H9 (cell line): ENCODE results near the gene IDUA. TPM values are rescaled to one million over a fixed set of nuclear protein-coding genes. Genes with fewer than 3 reads are reported as not detected.

Experiments
- DNase-seq: peaks from one replicate; pipeline ENCODE4 v3.0.0-alpha.2; 2017
- H2AFZ ChIP-seq: one replicate; pipeline ENCODE4 v1.6.1; 2013; ENCODE audit warnings: mild to moderate bottlenecking, low read length, control low read depth, moderate library complexity
- H2AK5ac ChIP-seq: 2 replicates; pipeline ENCODE4 v1.6.1; 2013; ENCODE audit warnings: low read length, control low read depth, mixed read lengths; ENCODE audit not compliant: insufficient read length
- H2BK120ac ChIP-seq: one replicate; pipeline ENCODE4 v1.6.1; 2013; ENCODE audit warnings: low read depth, mild to moderate bottlenecking, low read length, control low read depth, inconsistent platforms; ENCODE audit not compliant: poor library complexity, severe bottlenecking
- H2BK12ac ChIP-seq: 2 replicates; pipeline ENCODE4 v1.6.1; 2013; ENCODE audit warnings: low read length, control low read depth, mixed read lengths, low read depth; ENCODE audit not compliant: insufficient read length
- H2BK15ac ChIP-seq: 2 replicates; pipeline ENCODE4 v1.6.1; 2013; ENCODE audit warnings: low read depth, low read length, control low read depth
- H2BK20ac ChIP-seq: one replicate; pipeline ENCODE4 v1.6.1; 2013; ENCODE audit warnings: low read depth, mild to moderate bottlenecking, low read length, control low read depth, inconsistent platforms; ENCODE audit not compliant: poor library complexity, severe bottlenecking
- H2BK5ac ChIP-seq: 2 replicates; pipeline ENCODE4 v1.6.1; 2013; ENCODE audit warnings: low read length, control low read depth, mixed read lengths; ENCODE audit not compliant: insufficient read length
- H3K14ac ChIP-seq: 2 replicates; pipeline ENCODE4 v1.6.1; 2013; ENCODE audit warnings: low read length, control low read depth; ENCODE audit not compliant: insufficient read depth
- H3K18ac ChIP-seq: 2 replicates; pipeline ENCODE4 v1.6.1; 2013; ENCODE audit warnings: low read depth, mild to moderate bottlenecking, mixed read lengths, low read length, control low read depth; ENCODE audit not compliant: insufficient read length
- H3K23ac ChIP-seq: 2 replicates; pipeline ENCODE4 v1.6.1; 2013; ENCODE audit warnings: low read length, control low read depth, mixed read lengths, low read depth; ENCODE audit not compliant: insufficient read length
- H3K23me2 ChIP-seq: 2 replicates; pipeline ENCODE4 v1.6.1; 2013; ENCODE audit warnings: low read depth, mild to moderate bottlenecking, mixed read lengths, low read length, control low read depth; ENCODE audit not compliant: insufficient read length, poor library complexity, severe bottlenecking
- H3K27ac ChIP-seq: 2 replicates; pipeline ENCODE4 v1.5.1; 2013; ENCODE audit warnings: low read length, control low read depth, mixed read lengths, low read depth; ENCODE audit not compliant: insufficient read length
- H3K27me3 ChIP-seq: 2 replicates; pipeline ENCODE4 v1.6.1; 2013; ENCODE audit warnings: low read length, control low read depth, inconsistent platforms; ENCODE audit not compliant: insufficient read depth
- H3K4ac ChIP-seq: 2 replicates; pipeline ENCODE4 v1.6.1; 2013; ENCODE audit warnings: low read depth, mild to moderate bottlenecking, control low read depth, inconsistent platforms, low read length, moderate library complexity
- H3K4me1 ChIP-seq: 2 replicates; pipeline ENCODE4 v1.6.1; 2013; ENCODE audit warnings: low read length, control low read depth, inconsistent platforms; ENCODE audit not compliant: insufficient read depth
- H3K4me2 ChIP-seq: 2 replicates; pipeline ENCODE4 v1.6.1; 2013; ENCODE audit warnings: low read length, control low read depth, mixed read lengths; ENCODE audit not compliant: insufficient read length, insufficient read depth
- H3K56ac ChIP-seq: 2 replicates; pipeline ENCODE4 v1.6.1; 2013; ENCODE audit warnings: low read depth, mild to moderate bottlenecking, mixed read lengths, low read length, control low read depth; ENCODE audit not compliant: insufficient read length
- H3K79me1 ChIP-seq: 2 replicates; pipeline ENCODE4 v1.6.1; 2013; ENCODE audit warnings: low read depth, mild to moderate bottlenecking, moderate library complexity, low read length, control low read depth, inconsistent platforms; ENCODE audit not compliant: insufficient read depth, poor library complexity, severe bottlenecking
- H3K79me2 ChIP-seq: 2 replicates; pipeline ENCODE4 v1.6.1; 2013; ENCODE audit warnings: low read length, control low read depth, inconsistent platforms; ENCODE audit not compliant: insufficient read depth
- H3K9ac ChIP-seq: 2 replicates; pipeline ENCODE4 v1.6.1; 2013; ENCODE audit warnings: low read length, control low read depth, mixed read lengths; ENCODE audit not compliant: insufficient read length; ENCODE audit errors: extremely low read depth
- H3K9me3 ChIP-seq: one replicate; pipeline ENCODE4 v1.6.1; 2013; ENCODE audit warnings: low read depth, low read length, inconsistent platforms; ENCODE audit not compliant: control insufficient read depth
- H3T11ph ChIP-seq: one replicate; pipeline ENCODE4 v1.6.1; 2013; ENCODE audit warnings: mild to moderate bottlenecking, low read length, control low read depth, inconsistent platforms
- H4K20me1 ChIP-seq: one replicate; pipeline ENCODE4 v1.6.1; 2013; ENCODE audit not compliant: control insufficient read depth, insufficient read length, insufficient read depth
- H4K5ac ChIP-seq: 2 replicates; pipeline ENCODE4 v1.6.1; 2013; ENCODE audit warnings: low read depth, mild to moderate bottlenecking, mixed read lengths, low read length, control low read depth; ENCODE audit not compliant: insufficient read length
- H4K8ac ChIP-seq: replicated peaks from 2 replicates; pipeline ENCODE4 v1.6.1; 2013; ENCODE audit warnings: low read length, control low read depth, mixed read lengths, low read depth; ENCODE audit not compliant: insufficient read length
- H4K91ac ChIP-seq: 2 replicates; pipeline ENCODE4 v1.6.1; 2013; ENCODE audit warnings: low read depth, mild to moderate bottlenecking, moderate library complexity, mixed read lengths, low read length, control low read depth; ENCODE audit not compliant: insufficient read length
- H3K27ac Mint-ChIP-seq, 3 experiments: 2 replicates in 2 of 3; 3 replicates in 1 of 3; pipeline ENCODE4 v1.8.0; 2020 to 2021; ENCODE audit warnings: mixed read lengths in 3 of 3, mild to moderate bottlenecking in 1 of 3, moderate library complexity in 1 of 3
- H3K27me3 Mint-ChIP-seq: 2 replicates; pipeline ENCODE4 v1.8.0; 2021; ENCODE audit warnings: low read depth, mild to moderate bottlenecking, moderate library complexity, mixed read lengths
- H3K36me3 Mint-ChIP-seq, 3 experiments: 2 replicates in 2 of 3; 3 replicates in 1 of 3; pipeline ENCODE4 v1.8.0; 2020 to 2021; ENCODE audit warnings: low read depth in 3 of 3, mixed read lengths in 3 of 3; ENCODE audit not compliant: insufficient read depth in 1 of 3
- H3K4me1 Mint-ChIP-seq, 2 experiments: 2 replicates each; pipeline ENCODE4 v1.8.0; 2020; ENCODE audit warnings: mixed read lengths in 2 of 2
- H3K4me3 Mint-ChIP-seq, 2 experiments: 2 replicates in 1 of 2; 3 replicates in 1 of 2; pipeline ENCODE4 v1.8.0; 2020 to 2021; ENCODE audit warnings: mild to moderate bottlenecking in 2 of 2, mixed read lengths in 2 of 2, moderate library complexity in 1 of 2
- H3K9me3 Mint-ChIP-seq, 2 experiments: 2 replicates in 1 of 2; 3 replicates in 1 of 2; pipeline ENCODE4 v1.8.0; 2020; ENCODE audit warnings: mild to moderate bottlenecking in 2 of 2, mixed read lengths in 2 of 2, moderate library complexity in 1 of 2
- CTCF ChIP-seq: fragments of 200-600 bp; sonication (generic); conservative IDR thresholded peaks from 3 replicates; pipeline ENCODE4 v1.8.0; 2021; ENCODE audit warnings: antibody characterized with exemption, mild to moderate bottlenecking
- WGBS: extraction: QIAGEN DNeasy Blood & Tissue Kit; methylation state at CpG from one replicate; pipeline ENCODE4 v1.1.7; 2013; ENCODE audit warnings: missing lambda C conversion rate, low lambda C conversion rate, mixed read lengths; ENCODE audit not compliant: insufficient read length; ENCODE audit errors: extremely low coverage; 5-methylcytosine and 5-hydroxymethylcytosine counted together
- total RNA-seq: library from RNA; stranded (reverse); gene quantifications from 2 replicates; pipeline ENCODE4 v1.2.1, GENCODE V29; 2021

The IDUA gene
- total RNA-seq, 1 experiment from 2014 or later: 14.5 TPM

DNA sequence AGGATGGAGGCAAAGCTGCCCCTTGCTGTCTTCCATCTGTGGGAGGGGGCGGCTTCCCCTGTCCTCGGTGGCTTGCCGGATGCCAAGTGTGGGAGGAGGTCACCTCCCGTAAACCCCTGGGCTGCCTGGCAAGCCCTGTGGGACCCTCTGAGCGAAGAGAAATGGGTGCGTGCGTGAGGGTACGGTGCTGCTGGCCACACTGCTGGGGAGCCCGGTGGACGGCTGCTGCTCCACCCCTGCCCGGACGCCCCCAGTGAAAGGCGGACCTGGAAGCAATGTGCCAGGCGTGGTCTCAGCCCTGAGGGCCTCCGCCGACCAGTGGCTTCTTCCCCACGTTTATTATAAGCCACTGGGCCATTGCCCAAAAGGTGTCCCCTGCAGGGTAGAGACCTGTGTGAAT is 4.6 kb upstream of the IDUA start:
- Histone ChIP-seq H3K9ac (no peak overlapping the region), H2AK5ac (no peak overlapping the region), H3K23ac (no peak overlapping the region), H3T11ph (no peak overlapping the region), H3K23me2 (peaks cover 3% of the 10 kb centered on the region), H2BK120ac (no peak overlapping the region), H2BK12ac (no peak overlapping the region), H3K27ac (no peak overlapping the region), H4K91ac (no peak overlapping the region), H3K27me3 (no peaks in the 10 kb centered on the region; the same call in 1 of the 2 replicates), H4K5ac (no peak overlapping the region), H3K4ac (no peak overlapping the region), H3K79me2 (no peaks in the 10 kb centered on the region), H3K4me2 (no peak overlapping the region), H3K18ac (no peak overlapping the region), H3K14ac (no peak overlapping the region; the same call in 1 of the 2 replicates), H3K4me1 (peaks cover 3% of the 10 kb centered on the region; the same call in 1 of the 2 replicates), H2AFZ (no peak overlapping the region), H4K20me1 (no peaks in the 10 kb centered on the region), H2BK15ac (no peak overlapping the region), H3K79me1 (no peaks in the 10 kb centered on the region), H3K9me3 (no peaks in the 10 kb centered on the region), H4K8ac (no peak overlapping the region), H2BK5ac (no peak overlapping the region), H2BK20ac (no peak overlapping the region), H3K56ac (no peak overlapping the region)
- Mint-ChIP-seq H3K27me3 (peaks cover 46% of the 10 kb centered on the region), H3K27ac (no peak overlapping the region), H3K36me3 (no peaks in the 10 kb centered on the region), H3K4me3 (no peak overlapping the region), H3K4me1 (peaks cover 13 to 14% of the 10 kb centered on the region in 2 experiments), H3K9me3 (peaks cover 0 to 4% of the 10 kb centered on the region in 2 experiments; a peak in 1 of 5 replicates)
- DNase-seq: no peak
- WGBS: no CpG with 5 or more reads among the region's 17 CpGs
- no peak for TF ChIP-seq CTCF
